MG63 (cell line): ENCODE data around the gene ADGRG1. TPM values are rescaled to one million over a fixed set of nuclear protein-coding genes. Genes with fewer than 3 reads are reported as not detected.
"Not testable (repeated sequence)": the region's sequence is repeated elsewhere in the genome, so short reads cannot be mapped to it uniquely, and the experiment has no call there.

Experiments used
- DNase-seq: peaks from one replicate; pipeline ENCODE4 v3.0.0-alpha.2; 2020
- H3K27me3 ChIP-seq: fragments of 250-450 bp; sonication (Bioruptor Pico); 2 replicates; pipeline ENCODE4 v1.5.1; 2020; ENCODE audit warnings: mild to moderate bottlenecking, moderate library complexity
- H3K36me3 ChIP-seq: fragments of 250-450 bp; sonication (Bioruptor Pico); 2 replicates; pipeline ENCODE4 v1.5.1; 2020; ENCODE audit warnings: mild to moderate bottlenecking, moderate library complexity
- H3K4me3 ChIP-seq: fragments of 250-450 bp; sonication (Bioruptor Pico); 2 replicates; pipeline ENCODE4 v1.5.1; 2020; ENCODE audit warnings: mild to moderate bottlenecking, moderate library complexity
- H3K9me3 ChIP-seq: fragments of 250-450 bp; sonication (Bioruptor Pico); 2 replicates; pipeline ENCODE4 v1.5.1; 2020; ENCODE audit warnings: mild to moderate bottlenecking, moderate library complexity
- total RNA-seq: library from RNA; depleted of rRNA; stranded (reverse); fragments of >200 nt; shearing (Covaris generic); gene quantifications from 2 replicates; pipeline ENCODE4 v1.2.3, GENCODE V29; 2014; ENCODE audit warnings: low replicate concordance; rRNA removed

The ADGRG1 gene
- total RNA-seq, 1 experiment from 2014 or later: 1.6 TPM

DNA sequence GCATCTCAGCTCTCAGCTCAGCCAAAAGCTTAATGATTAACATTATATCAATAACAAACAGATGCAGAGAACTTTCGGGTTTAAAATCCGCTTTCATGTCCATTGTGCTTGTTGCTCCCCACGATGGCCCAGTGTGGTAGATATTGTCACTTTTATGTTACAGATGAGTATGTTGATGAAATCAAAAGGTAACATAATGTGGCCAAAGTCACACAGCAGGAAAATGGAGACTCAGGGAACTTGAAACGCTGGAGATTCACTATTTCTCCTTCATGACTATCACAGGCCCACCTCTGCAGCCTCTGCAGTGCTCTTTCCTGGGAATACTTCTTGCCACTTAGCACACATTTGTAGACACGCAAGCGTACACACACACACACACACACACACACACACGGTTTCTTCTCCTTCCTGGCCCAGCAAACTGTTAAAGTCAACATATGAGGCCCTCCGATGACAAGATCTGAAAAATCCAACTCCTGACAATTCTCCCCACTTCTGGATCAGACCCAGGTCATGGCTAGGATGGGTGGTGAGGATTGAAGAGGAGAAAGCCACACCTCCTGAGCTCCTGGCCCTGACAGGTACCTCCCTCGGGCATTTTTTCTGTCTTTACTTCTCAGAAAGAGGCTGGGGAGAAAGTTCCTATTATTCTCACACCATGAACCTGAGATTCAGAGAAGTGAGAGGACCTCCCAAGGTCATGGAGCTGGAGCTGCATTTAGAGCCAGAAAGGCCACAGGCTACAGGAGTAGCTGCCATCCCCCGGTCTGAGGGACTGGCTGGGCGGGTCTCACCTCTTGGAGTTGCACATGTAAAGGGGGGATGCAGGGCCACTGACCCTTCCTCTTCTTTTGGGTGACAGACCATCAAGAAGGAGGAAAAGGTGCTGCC, 75.8 kb downstream of the ADGRG1 start:
- Histone ChIP-seq H3K27me3 (peaks cover 3% of the 10 kb centered on the region), H3K4me3 (no peak overlapping the region), H3K9me3 (no peaks in the 10 kb centered on the region), H3K36me3 (no peaks in the 10 kb centered on the region)
- no peak for DNase-seq

DNA sequence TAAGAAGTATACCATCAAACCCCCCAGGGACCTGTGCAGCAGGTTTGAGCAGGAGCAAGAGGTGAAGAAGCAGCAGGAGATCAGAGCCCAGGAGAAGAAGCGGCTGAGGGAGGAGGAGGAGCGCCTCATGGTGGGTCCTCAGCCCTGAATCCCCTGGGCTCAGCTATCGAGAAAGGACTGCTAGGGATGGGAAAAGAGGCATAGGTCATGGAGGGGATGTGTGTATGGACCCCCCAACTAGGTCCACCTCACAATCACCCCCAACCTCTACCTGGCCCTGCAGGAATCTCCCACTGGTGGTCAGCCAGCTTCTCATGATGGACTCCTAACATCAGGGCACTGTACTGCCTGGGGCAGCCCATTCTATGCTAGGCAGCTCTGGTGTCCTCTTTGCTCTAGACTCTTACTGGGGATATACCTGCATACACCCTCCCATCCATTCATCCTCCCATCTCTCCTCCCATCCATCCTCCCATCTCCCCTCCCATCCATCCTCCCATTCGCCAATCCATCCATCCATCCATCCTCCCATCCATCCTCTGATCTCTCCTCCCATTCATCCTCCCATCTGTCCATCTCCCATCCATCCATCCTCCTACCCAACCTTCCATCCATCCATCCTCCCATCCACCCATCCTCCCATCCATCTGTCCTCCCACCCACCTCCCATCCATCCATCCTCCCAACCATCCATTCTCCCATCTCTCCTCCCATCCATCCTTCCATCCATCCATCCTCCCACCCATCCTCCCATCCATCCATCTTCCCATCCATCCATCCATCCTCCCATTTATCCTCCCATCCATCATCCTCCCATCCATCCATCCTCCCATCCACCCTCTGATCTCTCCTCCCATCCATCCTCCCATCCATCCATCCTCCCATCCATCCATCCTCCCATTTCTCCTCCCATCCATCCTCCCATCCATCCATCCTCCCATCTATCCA, 76.7 kb downstream of the ADGRG1 start:
- Histone ChIP-seq H3K36me3 (no peaks in the 10 kb centered on the region), H3K4me3 (no peak overlapping the region), H3K9me3 (no peaks in the 10 kb centered on the region), H3K27me3 (peaks cover 12% of the 10 kb centered on the region)
- DNase-seq: no peak

DNA sequence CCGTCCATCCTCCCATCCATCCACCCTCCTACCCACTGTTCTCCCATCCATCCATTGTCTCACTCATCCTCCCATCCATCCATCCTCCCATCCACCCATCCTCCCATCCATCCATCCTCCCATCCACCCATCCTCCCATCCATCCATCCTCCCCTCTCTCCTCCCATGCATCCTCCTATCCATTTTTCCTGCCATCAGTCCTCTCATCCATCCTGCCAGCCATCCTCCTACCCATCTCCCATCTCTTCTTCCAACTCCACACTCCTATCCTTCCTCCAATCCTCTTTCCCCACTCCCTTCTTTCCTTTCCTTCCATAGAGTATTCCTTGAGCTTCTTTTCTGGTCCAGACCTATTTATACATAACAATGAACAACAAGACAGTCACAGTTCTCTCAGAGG, 78.3 kb downstream of the ADGRG1 start:
- Histone ChIP-seq H3K36me3 (no peaks in the 10 kb centered on the region), H3K27me3 (peaks cover 27% of the 10 kb centered on the region), H3K9me3 (no peaks in the 10 kb centered on the region), H3K4me3 (no peak overlapping the region)
- no peak for DNase-seq

- H3K9me3 ChIP-seq: no peaks in the 10 kb centered on the region
- no peaks in the 10 kb centered on the region for H3K36me3 ChIP-seq
- H3K27me3 ChIP-seq: peaks cover 34% of the 10 kb centered on the region
- H3K4me3 ChIP-seq: no peak overlapping the region
- DNase-seq: no peak
These were observed 78.9 kb downstream of the ADGRG1 start for GRCh38 chr16:57707331-57707730.

DNA sequence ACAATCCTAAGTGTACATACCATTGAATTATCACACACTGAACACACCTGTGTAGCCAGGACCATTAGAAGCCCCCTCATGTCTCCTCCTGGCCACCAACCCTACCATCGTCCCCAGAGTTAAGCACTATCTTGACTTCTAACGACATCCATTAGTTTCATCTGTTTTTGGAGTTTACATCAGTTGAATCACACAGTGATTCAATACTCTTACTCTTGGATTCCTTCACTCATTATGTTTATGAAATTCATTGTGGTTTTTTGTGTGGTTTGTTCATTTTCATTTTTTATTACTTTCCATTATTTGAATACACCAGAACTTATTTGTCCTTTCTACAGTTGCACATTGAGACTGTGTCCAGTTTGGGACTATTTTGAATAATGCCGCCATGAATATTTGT, 79.7 kb downstream of the ADGRG1 start:
- Histone ChIP-seq H3K36me3 (no peaks in the 10 kb centered on the region), H3K9me3 (no peaks in the 10 kb centered on the region), H3K27me3 (peaks cover 39% of the 10 kb centered on the region), H3K4me3 (no peak overlapping the region)
- DNase-seq: no peak

GRCh38 chr16:57709663-57710062, 81.2 kb downstream of the ADGRG1 start:
- Histone ChIP-seq H3K9me3 (no peaks in the 10 kb centered on the region), H3K36me3 (no peaks in the 10 kb centered on the region), H3K4me3 (no peak overlapping the region), H3K27me3 (peaks cover 50% of the 10 kb centered on the region)
- DNase-seq: no peak

- no peak for DNase-seq
- no peaks in the 10 kb centered on the region for H3K36me3 ChIP-seq
- no peaks in the 10 kb centered on the region for H3K9me3 ChIP-seq
- peaks cover 60% of the 10 kb centered on the region for H3K27me3 ChIP-seq
- H3K4me3 ChIP-seq: no peak overlapping the region
These were observed 82.9 kb downstream of the ADGRG1 start for GRCh38 chr16:57711346-57711745.

DNA sequence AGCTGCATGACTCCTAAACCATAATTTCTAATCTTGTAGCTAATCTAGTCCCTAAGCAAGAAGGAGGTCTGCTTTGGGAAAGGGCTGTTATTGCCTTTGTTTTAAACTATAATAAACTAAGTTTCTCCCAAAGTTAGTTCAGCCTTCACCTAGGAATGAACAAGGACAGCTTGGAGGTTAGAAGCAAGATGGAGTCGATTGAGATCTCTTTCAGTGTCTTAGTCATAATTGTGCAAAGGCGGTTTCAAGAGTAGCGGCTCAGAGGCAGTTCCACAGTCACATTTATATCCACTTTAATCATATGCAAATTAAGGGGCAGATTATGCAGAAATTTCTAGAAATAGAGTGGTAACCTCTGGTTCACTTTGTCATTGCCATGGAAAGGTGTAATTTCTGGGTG, 83.6 kb downstream of the ADGRG1 start:
- no peaks in the 10 kb centered on the region for H3K9me3 ChIP-seq
- DNase-seq: no peak
- no peaks in the 10 kb centered on the region for H3K36me3 ChIP-seq
- no peak overlapping the region for H3K4me3 ChIP-seq
- peaks cover 60% of the 10 kb centered on the region for H3K27me3 ChIP-seq

DNA sequence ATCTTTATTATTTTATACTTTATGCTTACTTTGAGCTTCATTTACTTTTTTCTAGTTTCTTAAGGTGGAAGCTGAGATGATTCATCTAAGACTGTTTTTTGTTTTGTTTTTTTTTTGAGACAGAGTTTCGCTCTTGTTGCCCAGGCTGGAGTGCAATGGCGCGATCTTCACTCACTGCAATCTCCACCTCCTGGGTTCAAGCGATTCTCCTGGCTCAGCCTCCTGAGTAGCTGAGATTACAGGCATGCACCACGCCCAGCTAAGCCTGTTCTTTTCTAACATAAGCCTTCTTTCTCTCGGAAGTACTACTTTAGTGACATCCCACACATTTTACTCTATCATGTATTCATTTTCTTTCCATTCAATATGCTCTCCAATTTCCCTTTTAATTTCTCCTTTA, 84.1 kb downstream of the ADGRG1 start:
- H3K27me3 ChIP-seq: peaks cover 60% of the 10 kb centered on the region
- not testable (repeated sequence) for H3K4me3 ChIP-seq, H3K9me3 ChIP-seq, DNase-seq, H3K36me3 ChIP-seq

- Histone ChIP-seq H3K9me3 (no peaks in the 10 kb centered on the region), H3K27me3 (peaks cover 60% of the 10 kb centered on the region), H3K36me3 (no peaks in the 10 kb centered on the region), H3K4me3 (no peak overlapping the region)
- DNase-seq: no peak
These were observed 85.2 kb downstream of the ADGRG1 start for GRCh38 chr16:57713596-57713995.

- Histone ChIP-seq H3K36me3 (no peaks in the 10 kb centered on the region), H3K27me3 (peaks cover 59% of the 10 kb centered on the region), H3K4me3 (no peak overlapping the region), H3K9me3 (no peaks in the 10 kb centered on the region)
- DNase-seq: no peak
These were observed 85.6 kb downstream of the ADGRG1 start for GRCh38 chr16:57714047-57714446.

Other genes starting within 250 kb of the ADGRG1 start
- not detected in 2 replicates for gene CCL17, start 223.9 kb upstream of the ADGRG1 start, total RNA-seq
- gene CIAPIN1, start 181.2 kb upstream of the ADGRG1 start, total RNA-seq: 177 and 277 TPM in 2 replicates
- 133 and 193 TPM in 2 replicates for gene COQ9, start 181.2 kb upstream of the ADGRG1 start, total RNA-seq
- 482 TPM in 2 replicates for gene POLR2C, start 166.0 kb upstream of the ADGRG1 start, total RNA-seq
- gene DOK4, start 142.1 kb upstream of the ADGRG1 start, total RNA-seq: 19.1 and 19.3 TPM in 2 replicates
- gene CCDC102A, start 92.1 kb upstream of the ADGRG1 start, total RNA-seq: 33.1 and 34.6 TPM in 2 replicates
- gene ADGRG5, start 86.0 kb upstream of the ADGRG1 start, total RNA-seq: not detected in 2 replicates
- not detected in 2 replicates for gene ADGRG3, start 39.7 kb downstream of the ADGRG1 start, total RNA-seq
- gene DRC7, start 66.2 kb downstream of the ADGRG1 start, total RNA-seq: not detected in 2 replicates
- gene KATNB1, start 107.1 kb downstream of the ADGRG1 start, total RNA-seq: 22.6 and 62.7 TPM in 2 replicates
- gene KIFC3, start 173.9 kb downstream of the ADGRG1 start, total RNA-seq: 196 and 322 TPM in 2 replicates